GM12801 (cell line): ENCODE measurements around the gene CDKN1A.

Experiments
- CTCF ChIP-seq: IDR thresholded peaks from one replicate; pipeline ENCODE4 v1.5.1; 2011; ENCODE audit warnings: control low read depth; ENCODE audit not compliant: insufficient read length; ENCODE audit errors: extremely low read depth

Gene CDKN1A

DNA sequence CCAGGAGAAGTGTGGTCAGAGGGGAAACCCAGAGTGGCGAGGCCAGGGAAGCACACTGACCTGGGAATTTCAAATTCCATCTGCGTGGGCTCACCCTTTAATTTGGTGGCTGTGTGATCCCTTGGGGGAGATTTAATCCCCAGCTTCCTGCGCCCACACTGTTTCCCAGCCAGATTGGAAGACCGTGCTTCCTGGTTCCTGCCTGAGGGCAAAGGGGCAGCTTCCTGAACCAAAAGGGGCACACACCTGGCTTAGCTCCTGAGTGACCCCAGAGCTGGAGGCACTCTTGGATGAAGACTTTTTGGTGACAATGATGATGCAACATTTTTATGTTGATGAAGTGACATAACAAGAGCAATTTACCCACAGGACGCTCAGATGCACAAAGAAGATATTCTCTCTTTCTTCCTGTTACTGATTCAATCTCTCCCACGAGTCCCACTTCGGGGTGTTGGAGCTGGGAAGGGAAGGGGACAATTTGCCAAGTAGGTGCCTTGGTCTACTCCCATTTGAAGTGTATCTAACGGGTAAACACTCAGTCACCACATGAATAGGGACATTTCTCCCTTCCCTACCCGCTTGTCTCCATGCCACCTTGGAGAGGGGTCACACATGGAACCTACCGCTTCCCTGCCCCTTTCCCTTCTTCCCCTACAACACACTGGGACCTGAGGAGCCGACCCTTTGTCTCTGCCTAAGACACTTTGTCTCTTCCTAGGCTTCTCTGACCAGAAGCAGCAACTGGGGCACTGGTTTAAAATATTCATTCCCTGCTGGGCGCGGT lies 28.6 kb upstream of the CDKN1A start:
- TF ChIP-seq CTCF: no peak

DNA sequence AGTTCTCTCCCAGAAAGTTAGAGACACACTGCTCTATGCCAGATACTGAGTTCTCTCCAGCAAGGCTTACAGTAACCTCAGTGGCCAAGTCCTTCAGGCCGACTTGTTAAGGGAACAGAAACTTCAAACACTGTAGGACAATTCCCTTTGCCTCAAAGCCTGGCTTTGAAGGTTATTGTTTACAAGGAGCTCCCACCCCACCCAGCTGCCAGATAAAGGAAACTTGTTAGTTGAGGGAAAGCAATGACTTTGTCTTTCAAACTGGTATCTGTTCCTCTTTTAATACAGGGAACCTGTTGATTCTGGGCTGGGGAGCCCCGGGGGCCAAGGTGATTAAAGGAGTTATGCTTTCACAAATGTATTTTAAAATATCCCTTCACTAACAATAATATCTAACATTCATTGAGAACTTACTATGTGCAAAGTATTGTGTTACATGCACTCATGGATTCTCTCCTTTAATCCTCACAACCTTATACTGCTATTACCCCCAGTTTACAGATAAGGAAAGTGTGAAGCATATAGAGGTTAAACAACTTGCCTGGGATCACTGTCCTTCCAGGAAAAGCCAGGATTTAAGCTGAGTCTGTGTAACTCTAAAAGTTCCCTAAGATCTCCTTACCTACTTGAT lies 27.6 kb upstream of the CDKN1A start:
- TF ChIP-seq CTCF: no peak

DNA sequence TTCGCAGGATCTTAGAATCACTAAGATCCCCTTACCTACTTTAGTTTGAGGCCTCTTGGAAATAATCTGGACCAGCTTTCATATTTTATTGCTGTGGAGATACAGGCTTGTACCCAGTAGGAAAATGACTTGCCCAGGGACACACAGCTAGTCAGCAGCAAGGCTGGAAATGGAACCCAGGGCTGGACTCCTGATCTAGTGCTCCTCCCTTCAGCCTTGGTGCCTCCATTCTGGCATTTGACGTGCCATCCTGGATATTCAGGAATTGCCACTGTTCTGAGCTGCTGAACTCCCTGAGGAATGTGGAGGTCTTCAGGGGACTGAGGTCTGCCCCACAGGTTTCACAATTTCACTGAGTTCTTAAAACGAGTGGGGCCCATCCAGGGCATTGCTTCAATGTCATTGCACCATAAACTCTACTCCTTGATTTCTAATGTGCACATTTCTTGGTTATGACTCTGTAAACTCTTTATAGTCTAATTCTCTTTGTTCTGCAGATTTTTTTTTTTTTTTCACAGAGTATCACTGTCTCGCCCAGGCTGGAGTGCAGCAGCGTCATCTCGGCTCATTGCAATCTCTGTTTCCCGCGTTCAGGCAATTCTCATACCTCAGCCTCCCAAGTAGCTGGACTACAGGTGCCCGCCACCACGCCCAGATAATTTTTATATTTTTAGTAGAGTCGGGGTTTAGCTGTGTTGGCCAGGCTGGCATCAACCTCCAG lies 26.7 kb upstream of the CDKN1A start:
- no peak for TF ChIP-seq CTCF

DNA sequence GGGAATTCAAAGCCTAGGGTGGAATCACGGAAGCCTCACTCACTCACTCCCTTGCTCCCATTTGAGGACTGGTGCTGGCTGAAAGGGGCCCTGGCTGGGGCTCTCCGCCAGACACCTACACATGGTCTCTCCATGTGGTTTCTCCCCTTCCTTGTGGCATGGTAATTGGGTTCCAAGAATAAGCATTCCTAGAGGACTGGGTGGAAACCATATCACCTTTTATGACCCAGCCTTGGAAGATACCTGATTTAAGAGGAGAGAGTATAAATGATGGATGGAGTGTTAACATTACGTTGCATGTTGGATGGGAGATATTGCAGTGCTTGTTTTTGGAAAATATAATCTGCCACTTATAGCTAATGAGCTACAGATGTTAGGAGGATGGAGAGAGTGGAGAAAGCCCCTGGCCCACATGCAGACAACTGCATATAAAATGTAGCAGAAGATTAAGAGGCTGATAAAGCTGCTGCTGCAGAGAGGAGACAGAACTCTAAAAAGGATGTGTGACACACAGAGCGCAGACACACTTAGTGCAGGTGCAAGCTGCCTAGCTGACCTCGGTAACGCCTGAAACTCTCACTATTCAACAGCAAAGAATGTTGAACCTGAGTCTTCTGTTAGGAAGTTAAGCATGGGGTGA lies 23.3 kb upstream of the CDKN1A start:
- TF ChIP-seq CTCF: no peak

DNA sequence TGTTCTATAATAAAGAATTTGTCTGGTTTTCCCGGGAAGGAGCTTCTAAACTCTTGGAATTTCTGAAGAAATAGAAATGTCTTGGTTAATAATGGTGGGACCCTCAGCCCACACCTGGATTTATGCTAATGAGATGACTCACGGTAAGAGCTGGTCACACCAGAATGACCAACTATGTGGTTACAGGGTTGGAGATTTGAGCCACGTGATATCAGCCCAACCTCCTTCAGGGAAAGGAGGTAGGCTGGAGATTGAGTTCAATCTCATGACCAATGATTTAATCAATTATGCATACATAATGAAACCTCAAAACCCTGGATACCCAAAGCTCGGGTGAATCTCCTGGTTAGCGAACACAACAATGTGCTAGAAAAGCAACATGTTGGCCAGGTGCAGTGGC lies 22.1 kb upstream of the CDKN1A start:
- no peak for TF ChIP-seq CTCF

GRCh38 chr6:36657271-36657670 lies 21.2 kb upstream of the CDKN1A start:
- TF ChIP-seq CTCF: no peak

- TF ChIP-seq CTCF: no peak
These were observed 20.5 kb upstream of the CDKN1A start for GRCh38 chr6:36657942-36658544.
